ENCODE data around the gene APEX2.
A peak's percentile ranks its signal among the peaks of the same experiment; 100 is the strongest.
"Not testable (repeated sequence)": the region's sequence is repeated elsewhere in the genome, so short reads cannot be mapped to it uniquely, and the experiment has no call there.

APEX2 gene

GRCh38 chrX:55030271-55031205 lies 30.4 kb downstream of the APEX2 start, which contains the start of gene ALAS2:
TSS of gene ALAS2 (minus strand) at chrX:55030977. CDS start at chrX:55026000, 4,977 bp downstream.
- H3K27me3 Mint-ChIP-seq: no peaks in the 10 kb centered on the region
- no peaks in the 10 kb centered on the region for H3K4me1 Mint-ChIP-seq
- peaks cover 7% of the 10 kb centered on the region for H3K36me3 Mint-ChIP-seq
- no peak within 1 kb of the TSS for H3K27ac Mint-ChIP-seq
- H3K9me3 Mint-ChIP-seq: no peaks in the 10 kb centered on the region
- no peak for ATAC-seq (ENCODE audit: low read depth)
- H3K4me3 Mint-ChIP-seq: no peak within 1 kb of the TSS
- no peak for DNase-seq (ENCODE audit: low spot score in 2 of 2)

GRCh38 chrX:55033429-55033828 lies 33.3 kb downstream of the APEX2 start:
- Mint-ChIP-seq H3K9me3 (no peaks in the 10 kb centered on the region), H3K4me1 (no peaks in the 10 kb centered on the region), H3K4me3 (no peak overlapping the region), H3K36me3 (peaks cover 2% of the 10 kb centered on the region), H3K27me3 (no peaks in the 10 kb centered on the region), H3K27ac (no peak overlapping the region)
- DNase-seq (ENCODE audit: low spot score in 2 of 2) (no peak), ATAC-seq (ENCODE audit: low read depth) (no peak)

GRCh38 chrX:55039471-55039870 lies 39.3 kb downstream of the APEX2 start:
- peaks cover 2% of the 10 kb centered on the region for H3K36me3 Mint-ChIP-seq
- ATAC-seq (ENCODE audit: low read depth) (no peak), DNase-seq (ENCODE audit: low spot score in 2 of 2) (no peak)
- H3K27me3 Mint-ChIP-seq: no peaks in the 10 kb centered on the region
- H3K4me1 Mint-ChIP-seq: no peaks in the 10 kb centered on the region
- H3K9me3 Mint-ChIP-seq: no peaks in the 10 kb centered on the region
- H3K27ac Mint-ChIP-seq: no peak overlapping the region
- no peak overlapping the region for H3K4me3 Mint-ChIP-seq

GRCh38 chrX:55041514-55041913 lies 41.4 kb downstream of the APEX2 start:
- Mint-ChIP-seq H3K27me3 (no peaks in the 10 kb centered on the region), H3K36me3 (no peaks in the 10 kb centered on the region), H3K27ac (no peak overlapping the region), H3K4me3 (no peak overlapping the region), H3K9me3 (no peaks in the 10 kb centered on the region), H3K4me1 (no peaks in the 10 kb centered on the region)
- DNase-seq (ENCODE audit: low spot score in 2 of 2) (no peak), ATAC-seq (ENCODE audit: low read depth) (no peak)

GRCh38 chrX:55050599-55050998 lies 50.4 kb downstream of the APEX2 start:
- not testable (repeated sequence) for H3K4me3 Mint-ChIP-seq; H3K27ac Mint-ChIP-seq; H3K9me3 Mint-ChIP-seq; H3K36me3 Mint-ChIP-seq; DNase-seq (ENCODE audit: low spot score in 2 of 2); H3K4me1 Mint-ChIP-seq; ATAC-seq (ENCODE audit: low read depth); H3K27me3 Mint-ChIP-seq

GRCh38 chrX:55056820-55057674 lies 56.9 kb downstream of the APEX2 start:
- DNase-seq (ENCODE audit: low spot score in 2 of 2) (no peak), ATAC-seq (ENCODE audit: low read depth) (peak; percentile 41)
- peaks cover 11% of the 10 kb centered on the region for H3K4me1 Mint-ChIP-seq
- H3K4me3 Mint-ChIP-seq: peak overlapping the region; percentile 70
- no peaks in the 10 kb centered on the region for H3K9me3 Mint-ChIP-seq
- H3K36me3 Mint-ChIP-seq: no peaks in the 10 kb centered on the region
- H3K27ac Mint-ChIP-seq: no peak overlapping the region
- peaks cover 1% of the 10 kb centered on the region for H3K27me3 Mint-ChIP-seq

GRCh38 chrX:55057675-55058249 lies 57.6 kb downstream of the APEX2 start:
- no peaks in the 10 kb centered on the region for H3K9me3 Mint-ChIP-seq
- ATAC-seq (ENCODE audit: low read depth) (peak; percentile 64), DNase-seq (ENCODE audit: low spot score in 2 of 2) (peak; percentile 16 to 24)
- H3K36me3 Mint-ChIP-seq: no peaks in the 10 kb centered on the region
- H3K4me1 Mint-ChIP-seq: peaks cover 11% of the 10 kb centered on the region
- H3K4me3 Mint-ChIP-seq: peak overlapping the region; percentile 70
- H3K27ac Mint-ChIP-seq: no peak overlapping the region
- peaks cover 1% of the 10 kb centered on the region for H3K27me3 Mint-ChIP-seq

Measured in memory B cell (primary cell).